DND-41 (cell line): ENCODE data around the gene ALOX12B.

Experiments
- CTCF ChIP-seq: IDR thresholded peaks from 2 replicates; pipeline ENCODE4 v1.5.1; 2012; ENCODE audit warnings: borderline replicate concordance, low read length, moderate library complexity, mild to moderate bottlenecking; ENCODE audit not compliant: poor library complexity, severe bottlenecking; ENCODE audit errors: extremely low read depth
- EZH2 ChIP-seq: IDR thresholded peaks from 3 replicates; pipeline ENCODE4 v1.6.1; 2012; ENCODE audit warnings: borderline replicate concordance, low read depth, mild to moderate bottlenecking, moderate library complexity, low read length, inconsistent platforms; ENCODE audit not compliant: severe bottlenecking

- no peak for TF ChIP-seq CTCF
- no peak for TF ChIP-seq EZH2
These were observed 46.4 kb upstream of the ALOX12B start for GRCh38 chr17:8133941-8134340.
